Parathyroid adenoma (tissue), 2 donors: ENCODE data around the gene HOXD8.

ENCODE experiments used
- H2AFZ ChIP-seq: fragments of 300-600 bp; sonication (generic); one replicate; pipeline ENCODE4 v1.7.0; 2017; ENCODE audit warnings: antibody characterized with exemption, mild to moderate bottlenecking
- H3K27ac ChIP-seq: fragments of 300-600 bp; sonication (generic); one replicate; pipeline ENCODE4 v1.7.0; 2017
- H3K27me3 ChIP-seq: fragments of 300-600 bp; sonication (generic); one replicate; pipeline ENCODE4 v1.7.0; 2017; ENCODE audit warnings: low read length; ENCODE audit not compliant: control insufficient read depth, insufficient read depth
- H3K36me3 ChIP-seq: fragments of 300-600 bp; sonication (generic); one replicate; pipeline ENCODE4 v1.7.0; 2017; ENCODE audit warnings: low read length; ENCODE audit not compliant: control insufficient read depth, insufficient read depth
- H3K4me1 ChIP-seq: fragments of 300-600 bp; sonication (generic); one replicate; pipeline ENCODE4 v1.7.0; 2017; ENCODE audit warnings: control low read depth
- H3K4me2 ChIP-seq: fragments of 300-600 bp; sonication (generic); one replicate; pipeline ENCODE4 v1.7.0; 2017; ENCODE audit warnings: low read length
- H3K4me3 ChIP-seq: fragments of 300-600 bp; sonication (generic); one replicate; pipeline ENCODE4 v1.7.0; 2017; ENCODE audit warnings: low read depth, low read length
- H3K79me2 ChIP-seq: fragments of 300-600 bp; sonication (generic); one replicate; pipeline ENCODE4 v1.7.0; 2017; ENCODE audit warnings: control low read depth
- H3K9ac ChIP-seq: fragments of 300-600 bp; sonication (generic); one replicate; pipeline ENCODE4 v1.7.0; 2017; ENCODE audit warnings: mild to moderate bottlenecking
- H3K9me3 ChIP-seq: fragments of 300-600 bp; sonication (generic); one replicate; pipeline ENCODE4 v1.7.0; 2017; ENCODE audit warnings: low read length; ENCODE audit not compliant: control insufficient read depth
- TF ChIP-seq, protein P1 (sequence below): fragments of 300-600 bp; sonication (generic); IDR thresholded peaks from one replicate; pipeline ENCODE4 v1.7.0; 2017; ENCODE audit warnings: antibody characterized with exemption, mild to moderate bottlenecking
- donor health status: primary hyperparathyroidism.

HOXD8 gene

GRCh38 chr2:176088048-176088936 lies 41.2 kb upstream of the HOXD8 start:
- Histone ChIP-seq H3K4me2 (peak overlapping the region; percentile 39), H3K27me3 (peaks cover 47% of the 10 kb centered on the region), H3K4me1 (no peaks in the 10 kb centered on the region), H3K9me3 (no peaks in the 10 kb centered on the region), H3K27ac (no peak overlapping the region), H3K4me3 (no peak overlapping the region), H3K36me3 (no peaks in the 10 kb centered on the region), H2AFZ (no peak overlapping the region), H3K79me2 (no peaks in the 10 kb centered on the region), H3K9ac (no peak overlapping the region)
- TF ChIP-seq, protein P1, sequence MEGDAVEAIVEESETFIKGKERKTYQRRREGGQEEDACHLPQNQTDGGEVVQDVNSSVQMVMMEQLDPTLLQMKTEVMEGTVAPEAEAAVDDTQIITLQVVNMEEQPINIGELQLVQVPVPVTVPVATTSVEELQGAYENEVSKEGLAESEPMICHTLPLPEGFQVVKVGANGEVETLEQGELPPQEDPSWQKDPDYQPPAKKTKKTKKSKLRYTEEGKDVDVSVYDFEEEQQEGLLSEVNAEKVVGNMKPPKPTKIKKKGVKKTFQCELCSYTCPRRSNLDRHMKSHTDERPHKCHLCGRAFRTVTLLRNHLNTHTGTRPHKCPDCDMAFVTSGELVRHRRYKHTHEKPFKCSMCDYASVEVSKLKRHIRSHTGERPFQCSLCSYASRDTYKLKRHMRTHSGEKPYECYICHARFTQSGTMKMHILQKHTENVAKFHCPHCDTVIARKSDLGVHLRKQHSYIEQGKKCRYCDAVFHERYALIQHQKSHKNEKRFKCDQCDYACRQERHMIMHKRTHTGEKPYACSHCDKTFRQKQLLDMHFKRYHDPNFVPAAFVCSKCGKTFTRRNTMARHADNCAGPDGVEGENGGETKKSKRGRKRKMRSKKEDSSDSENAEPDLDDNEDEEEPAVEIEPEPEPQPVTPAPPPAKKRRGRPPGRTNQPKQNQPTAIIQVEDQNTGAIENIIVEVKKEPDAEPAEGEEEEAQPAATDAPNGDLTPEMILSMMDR, result peak; percentile 45

- H3K27me3 ChIP-seq, result peaks cover 39% of the 10 kb centered on the region
- no peaks in the 10 kb centered on the region for H3K9me3 ChIP-seq
- no peak overlapping the region for H3K4me3 ChIP-seq
- H3K27ac ChIP-seq, result no peak overlapping the region
- TF ChIP-seq, protein P1, result no peak
- H3K9ac ChIP-seq, result no peak overlapping the region
- H3K4me1 ChIP-seq, result no peaks in the 10 kb centered on the region
- H3K79me2 ChIP-seq, result no peaks in the 10 kb centered on the region
- no peaks in the 10 kb centered on the region for H3K36me3 ChIP-seq
- H3K4me2 ChIP-seq, result no peak overlapping the region
- H2AFZ ChIP-seq, result no peak overlapping the region
Measured at GRCh38 chr2:176088937-176089842, 40.3 kb upstream of the HOXD8 start.

DNA sequence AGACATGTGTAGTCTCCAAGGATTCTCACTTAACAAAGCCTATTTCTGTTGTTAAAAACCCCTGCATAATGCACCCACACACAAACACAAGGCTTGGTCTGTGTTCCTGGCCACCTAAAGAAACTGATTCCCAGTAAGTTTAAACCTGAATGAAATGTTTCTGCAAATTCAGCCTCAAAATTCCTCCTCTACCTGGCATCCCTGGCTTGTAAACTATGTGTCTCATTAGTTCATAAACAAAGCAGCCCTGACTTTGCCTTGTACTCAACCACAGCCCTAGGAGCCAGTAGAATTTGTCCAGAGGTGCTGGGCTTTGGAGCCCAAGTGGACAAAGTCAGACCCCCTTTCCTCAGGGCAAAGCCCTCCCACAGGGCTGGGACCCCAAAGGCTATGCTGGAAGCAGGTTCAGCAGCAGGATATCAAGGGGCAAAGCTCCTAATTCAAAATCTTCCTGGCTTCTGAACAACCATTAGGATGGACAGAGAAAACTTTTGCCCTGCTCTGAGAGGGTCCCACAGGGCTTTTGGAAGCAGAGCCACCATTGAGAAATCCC lies 39.6 kb upstream of the HOXD8 start:
- Histone ChIP-seq H3K36me3 (no peaks in the 10 kb centered on the region), H3K9me3 (no peaks in the 10 kb centered on the region), H3K4me2 (no peak overlapping the region), H3K79me2 (no peaks in the 10 kb centered on the region), H3K27ac (no peak overlapping the region), H2AFZ (no peak overlapping the region), H3K27me3 (peaks cover 34% of the 10 kb centered on the region), H3K4me3 (no peak overlapping the region), H3K9ac (no peak overlapping the region), H3K4me1 (no peaks in the 10 kb centered on the region)
- TF ChIP-seq, protein P1, result no peak

- H3K27me3 ChIP-seq, result peaks cover 30% of the 10 kb centered on the region
- H2AFZ ChIP-seq, result no peak overlapping the region
- H3K79me2 ChIP-seq, result no peaks in the 10 kb centered on the region
- H3K4me3 ChIP-seq, result no peak overlapping the region
- no peak overlapping the region for H3K9ac ChIP-seq
- no peak overlapping the region for H3K27ac ChIP-seq
- H3K4me1 ChIP-seq, result no peaks in the 10 kb centered on the region
- no peaks in the 10 kb centered on the region for H3K36me3 ChIP-seq
- H3K9me3 ChIP-seq, result no peaks in the 10 kb centered on the region
- H3K4me2 ChIP-seq, result no peak overlapping the region
- TF ChIP-seq, protein P1, result no peak
Measured at GRCh38 chr2:176090862-176091261, 38.6 kb upstream of the HOXD8 start.
